SK-N-SH (cell line): ENCODE measurements around the gene ZC3H8. TPM values are rescaled to one million over a fixed set of nuclear protein-coding genes. Genes with fewer than 3 reads are reported as not detected.
A peak's percentile ranks its signal among the peaks of the same experiment; 100 is the strongest.

ENCODE experiments used
- CTCF ChIA-PET: fragments of 300-600, 350-600 bp; formaldehyde crosslinking; extraction: SDS; loops from one replicate; lab custom pipeline; 2021; lab: Yijun Ruan, JAX
- POLR2A ChIA-PET: fragments of 350-600 bp; sonication (Branson Sonifier 250); formaldehyde crosslinking; extraction: SDS; loops from one replicate; lab custom pipeline; 2020; ENCODE audit warnings: antibody characterized with exemption, inconsistent platforms; lab: Yijun Ruan, JAX
- DNase-seq: peaks from one replicate; pipeline ENCODE4 v3.0.0; 2012
- H2AFZ ChIP-seq: fragments of 200-600 bp; sonication (generic); 2 replicates; pipeline ENCODE4 v1.8.1; 2016; ENCODE audit warnings: antibody characterized with exemption, mild to moderate bottlenecking, low read depth
- H3F3A ChIP-seq: fragments of 200-600 bp; sonication (generic); replicated peaks from 2 replicates; pipeline ENCODE3; 2016; ENCODE audit warnings: antibody characterized with exemption, mild to moderate bottlenecking; ENCODE audit not compliant: insufficient read depth
- H3K27ac ChIP-seq, 2 experiments: fragments of 200-500 bp in 1 of 2; fragments of 200-600 bp in 1 of 2; sonication (Bioruptor generic) in 1 of 2; sonication (generic), shearing (Covaris generic) in 1 of 2; 2 replicates each; pipeline versions ENCODE4 v1.5.1 to v1.6.1; 2014 to 2016; ENCODE audit warnings: low read depth in 2 of 2, inconsistent platforms in 1 of 2, low read length in 1 of 2, mild to moderate bottlenecking in 1 of 2, mixed read lengths in 1 of 2
- H3K27me3 ChIP-seq: fragments of 200-600 bp; sonication (generic), shearing (Covaris generic); 2 replicates; pipeline ENCODE4 v1.6.1; 2016; ENCODE audit warnings: mixed run types; ENCODE audit not compliant: insufficient read depth
- H3K36me3 ChIP-seq, 2 experiments: fragments of 200-500 bp in 1 of 2; fragments of 200-600 bp in 1 of 2; sonication (Bioruptor generic) in 1 of 2; sonication (generic) in 1 of 2; replicated peaks in 1 of 2; 2 replicates each; pipeline versions ENCODE3 to v1.5.1; 2014 to 2016; ENCODE audit warnings: low read length in 1 of 2, mild to moderate bottlenecking in 1 of 2; ENCODE audit not compliant: insufficient read depth in 2 of 2, control insufficient read depth in 1 of 2
- H3K4me1 ChIP-seq, 2 experiments: fragments of 200-500 bp in 1 of 2; fragments of 200-600 bp in 1 of 2; sonication (Bioruptor generic) in 1 of 2; sonication (generic), shearing (Covaris generic) in 1 of 2; 2 replicates each; pipeline versions ENCODE4 v1.5.1 to v1.6.1; 2014 to 2016; ENCODE audit warnings: low read depth in 1 of 2, low read length in 1 of 2, mixed run types in 1 of 2; ENCODE audit not compliant: insufficient read depth in 2 of 2, control insufficient read depth in 1 of 2
- H3K4me2 ChIP-seq: fragments of 200-600 bp; sonication (generic), shearing (Covaris generic); 2 replicates; pipeline ENCODE4 v1.6.1; 2017; ENCODE audit warnings: mixed run types
- H3K4me3 ChIP-seq, 2 experiments: fragments of 200-500 bp in 1 of 2; fragments of 200-600 bp in 1 of 2; sonication (Bioruptor generic) in 1 of 2; sonication (generic), shearing (Covaris generic) in 1 of 2; 2 replicates each; pipeline versions ENCODE4 v1.5.1 to v1.8.1; 2014 to 2016; ENCODE audit warnings: low read depth in 2 of 2, inconsistent platforms in 1 of 2, low read length in 1 of 2, mild to moderate bottlenecking in 1 of 2, mixed read lengths in 1 of 2, moderate library complexity in 1 of 2
- H3K79me2 ChIP-seq: fragments of 200-600 bp; sonication (generic); 2 replicates; pipeline ENCODE4 v1.8.1; 2017; ENCODE audit warnings: mild to moderate bottlenecking; ENCODE audit not compliant: insufficient read depth
- H3K9ac ChIP-seq: fragments of 200-600 bp; sonication (generic); 2 replicates; pipeline ENCODE4 v1.6.1; 2017; ENCODE audit warnings: mixed run types
- H3K9me2 ChIP-seq: fragments of 200-600 bp; sonication (generic); 2 replicates; pipeline ENCODE4 v1.6.1; 2017; ENCODE audit warnings: mixed run types
- H3K9me3 ChIP-seq: fragments of 200-600 bp; sonication (generic); 2 replicates; pipeline ENCODE4 v1.6.1; 2017; ENCODE audit warnings: mixed run types, mild to moderate bottlenecking, moderate library complexity
- H4K20me1 ChIP-seq: fragments of 200-600 bp; sonication (generic); 2 replicates; pipeline ENCODE4 v1.6.1; 2017; ENCODE audit warnings: mild to moderate bottlenecking, mixed run types; ENCODE audit not compliant: insufficient read depth
- CHD2 ChIP-seq: fragments of 150-350 bp; IDR thresholded peaks from 2 replicates; pipeline ENCODE4 v1.6.1; 2018; ENCODE audit warnings: low read length; ENCODE audit not compliant: partially characterized antibody
- ELF1 ChIP-seq: IDR thresholded peaks from 2 replicates; pipeline ENCODE4 v1.4.0; 2012
- EP300 ChIP-seq, 2 experiments: IDR thresholded peaks; 2 replicates each; pipeline versions ENCODE4 v1.4.0 to v1.6.1; 2012; ENCODE audit warnings: borderline replicate concordance in 1 of 2, low read depth in 1 of 2, low read length in 1 of 2
- FOSL2 ChIP-seq: IDR thresholded peaks from 2 replicates; pipeline ENCODE4 v1.4.0; 2012; ENCODE audit warnings: low read depth, mild to moderate bottlenecking, moderate library complexity, borderline replicate concordance
- FOXJ3 ChIP-seq: sonication (generic); formaldehyde crosslinking; IDR thresholded peaks from 2 replicates; pipeline ENCODE4 v1.5.1; 2020; ENCODE audit warnings: mild to moderate bottlenecking, missing genetic modification reagents
- GATA2 ChIP-seq: sonication (generic); formaldehyde crosslinking; IDR thresholded peaks from 2 replicates; pipeline ENCODE4 v1.5.0; 2020; ENCODE audit warnings: mild to moderate bottlenecking, missing genetic modification reagents
- JUND ChIP-seq: IDR thresholded peaks from 2 replicates; pipeline ENCODE4 v1.4.0; 2012
- MXI1 ChIP-seq: IDR thresholded peaks from 2 replicates; pipeline ENCODE4 v1.6.1; 2012; ENCODE audit warnings: mild to moderate bottlenecking, low read depth, low read length, improper control_type of control experiment
- NFIC ChIP-seq: IDR thresholded peaks from 2 replicates; pipeline ENCODE4 v1.4.0; 2012; ENCODE audit warnings: borderline replicate concordance
- NRF1 ChIP-seq: IDR thresholded peaks from 2 replicates; pipeline ENCODE4 v1.6.1; 2012; ENCODE audit warnings: low read depth, mild to moderate bottlenecking, low read length
- POLR2AphosphoS5 ChIP-seq: IDR thresholded peaks from 2 replicates; pipeline ENCODE4 v1.6.1; 2012; ENCODE audit warnings: low read depth, low read length
- RCOR1 ChIP-seq: fragments of 150-350 bp; IDR thresholded peaks from 2 replicates; pipeline ENCODE4 v1.6.1; 2017; ENCODE audit warnings: antibody characterized with exemption, low read length
- RXRA ChIP-seq: IDR thresholded peaks from 2 replicates; pipeline ENCODE4 v1.4.0; 2012; ENCODE audit warnings: low read depth, mild to moderate bottlenecking, borderline replicate concordance
- SIN3A ChIP-seq: IDR thresholded peaks from 2 replicates; pipeline ENCODE4 v1.6.1; 2012; ENCODE audit warnings: low read depth, mild to moderate bottlenecking, low read length, moderate library complexity, borderline replicate concordance
- SMC3 ChIP-seq: IDR thresholded peaks from 2 replicates; pipeline ENCODE4 v1.6.1; 2012; ENCODE audit warnings: low read depth, low read length, improper control_type of control experiment
- TAF1 ChIP-seq: IDR thresholded peaks from 2 replicates; pipeline ENCODE4 v1.6.1; 2012; ENCODE audit warnings: low read depth, mild to moderate bottlenecking, low read length, moderate library complexity, borderline replicate concordance
- TCF12 ChIP-seq: IDR thresholded peaks from 2 replicates; pipeline ENCODE4 v1.4.0; 2012
- YY1 ChIP-seq: IDR thresholded peaks from 2 replicates; pipeline ENCODE4 v1.4.0; 2012; ENCODE audit warnings: low read depth, mild to moderate bottlenecking
- WGBS: methylation state at CpG from one replicate; pipeline ENCODE4 v1.1.6; 2017; ENCODE audit warnings: low lambda C conversion rate; 5-methylcytosine and 5-hydroxymethylcytosine counted together
- polyA plus RNA-seq, 3 experiments: library from polyadenylated mRNA; depleted of rRNA; stranded (reverse); fragments of >200 nt; gene quantifications; 2 replicates each; pipeline ENCODE4 v1.2.3, GENCODE V29; 2012
- TF ChIP-seq, protein P1 (sequence below): fragments of 150-350 bp; IDR thresholded peaks from 2 replicates; pipeline ENCODE4 v1.6.1; 2017; ENCODE audit warnings: antibody characterized with exemption, low read length, low read depth, borderline replicate concordance
- TF ChIP-seq, protein P2 (sequence below): fragments of 200-600 bp; sonication (generic); IDR thresholded peaks from 2 replicates; pipeline ENCODE4 v1.6.1; 2017; ENCODE audit warnings: antibody characterized with exemption, mild to moderate bottlenecking, moderate library complexity
- TF ChIP-seq, protein P3 (sequence below): fragments of 150-350 bp; IDR thresholded peaks from 2 replicates; pipeline ENCODE4 v1.6.1; 2016; ENCODE audit warnings: mild to moderate bottlenecking, low read depth, low read length
- TF ChIP-seq, protein P4 (sequence below): IDR thresholded peaks from 2 replicates; pipeline ENCODE4; 2012
- TF ChIP-seq, protein P5 (sequence below): IDR thresholded peaks from 2 replicates; pipeline ENCODE4 v1.4.0; 2012; ENCODE audit warnings: low read depth, borderline replicate concordance

Gene ZC3H8
- 3.0 and 3.3 TPM in 2 replicates for polyA plus RNA-seq (2012; rRNA removed)
- polyA plus RNA-seq (2012; cell fraction: cytosol; rRNA removed) = 5.0 and 6.4 TPM in 2 replicates
- 5.4 and 9.8 TPM in 2 replicates for polyA plus RNA-seq (2012; cell fraction: nucleus; rRNA removed)

DNA sequence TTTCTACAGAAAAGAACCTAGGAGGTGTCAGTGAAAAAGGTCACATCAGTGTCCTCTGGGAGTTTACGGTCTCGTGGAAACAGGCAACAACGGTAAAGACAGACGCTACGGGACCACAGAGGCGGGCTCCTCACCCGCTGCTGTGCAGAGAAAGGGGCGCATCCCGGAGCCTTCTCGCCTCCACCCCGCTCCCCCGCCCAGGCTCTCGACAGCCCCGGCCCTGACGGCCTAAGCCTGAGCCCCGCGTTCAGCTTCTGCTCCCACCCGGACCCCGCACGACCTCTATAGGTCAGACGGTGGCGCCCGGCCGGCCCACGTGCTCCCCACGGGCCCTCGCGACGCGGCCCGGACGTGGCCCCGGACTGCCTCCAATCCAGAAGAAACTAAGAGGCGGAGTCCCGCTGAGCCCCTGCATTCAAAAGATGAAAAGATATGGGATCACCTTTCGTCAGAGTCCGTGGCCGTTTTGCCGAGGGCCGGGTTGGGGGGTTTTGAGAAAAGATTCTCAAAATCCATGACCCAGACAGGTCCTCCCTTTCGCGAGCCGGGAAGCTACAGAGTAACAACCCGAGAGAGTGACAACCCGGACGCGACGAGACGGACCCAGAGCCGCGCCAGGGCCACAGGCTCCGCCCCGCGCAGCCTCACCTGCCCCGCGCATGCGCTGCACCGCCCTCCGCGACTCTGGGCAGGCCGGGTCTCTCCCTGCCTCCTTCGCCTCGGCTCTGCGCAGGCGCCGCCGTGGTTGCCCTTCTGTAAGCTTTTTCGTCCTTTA is at the start of gene ZC3H8:
TSS of gene ZC3H8 (minus strand) at position 577 of the 775 bp plus-strand sequence. CDS start at position 516, 61 bp downstream.
- Histone ChIP-seq H2AFZ (peak within 1 kb of the TSS; percentile 100), H3K4me2 (peak within 1 kb of the TSS; percentile 94), H3F3A (peaks cover 4% of the 10 kb centered on the region), H4K20me1 (no peaks in the 10 kb centered on the region), H3K9me2 (no peaks in the 10 kb centered on the region), H3K36me3 (peaks cover 0 to 2% of the 10 kb centered on the region in 2 experiments), H3K4me1 (peaks cover 9% of the 10 kb centered on the region in 2 experiments; a peak in 3 of 4 replicates), H3K79me2 (peaks cover 26% of the 10 kb centered on the region; the same call in 1 of the 2 replicates), H3K9me3 (no peaks in the 10 kb centered on the region), H3K4me3 (peak within 1 kb of the TSS; percentile 78 to 92), H3K27ac (peak within 1 kb of the TSS; percentile 75 to 94), H3K27me3 (no peaks in the 10 kb centered on the region), H3K9ac (peak within 1 kb of the TSS; percentile 78)
- POLR2A ChIA-PET = interaction anchor here (0.7 to 1.2 kb wide), 3 partner anchors 22 to 329 kb away, joined by 3 to 5 read pairs (median 3); no protein-coding TSS in a partner anchor
- 2% methylated on average over 40 of the region's 68 CpGs for WGBS
- CTCF ChIA-PET = interaction anchor here (1.1 to 2.0 kb wide), 5 partner anchors 16 to 367 kb away, joined by 3 to 5 read pairs (median 5); no protein-coding TSS in a partner anchor
- DNase-seq = peak; percentile 99
- 0 out of 2 replicates have a peak, but pooled peaks have one; percentile 9 for TF ChIP-seq RCOR1
- TF ChIP-seq SMC3 = no peak
- no peak for TF ChIP-seq EP300 (IDR thresholded peaks at IDR 0.05; ENCODE audit: borderline replicate concordance in 1 of 2, low read depth in 1 of 2, low read length in 1 of 2)
- TF ChIP-seq TCF12 = no peak
- TF ChIP-seq, protein P1, sequence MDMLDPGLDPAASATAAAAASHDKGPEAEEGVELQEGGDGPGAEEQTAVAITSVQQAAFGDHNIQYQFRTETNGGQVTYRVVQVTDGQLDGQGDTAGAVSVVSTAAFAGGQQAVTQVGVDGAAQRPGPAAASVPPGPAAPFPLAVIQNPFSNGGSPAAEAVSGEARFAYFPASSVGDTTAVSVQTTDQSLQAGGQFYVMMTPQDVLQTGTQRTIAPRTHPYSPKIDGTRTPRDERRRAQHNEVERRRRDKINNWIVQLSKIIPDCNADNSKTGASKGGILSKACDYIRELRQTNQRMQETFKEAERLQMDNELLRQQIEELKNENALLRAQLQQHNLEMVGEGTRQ = no peak
- no peak for TF ChIP-seq FOSL2
- TF ChIP-seq MXI1 = peak; percentile 94
- TF ChIP-seq, protein P2, sequence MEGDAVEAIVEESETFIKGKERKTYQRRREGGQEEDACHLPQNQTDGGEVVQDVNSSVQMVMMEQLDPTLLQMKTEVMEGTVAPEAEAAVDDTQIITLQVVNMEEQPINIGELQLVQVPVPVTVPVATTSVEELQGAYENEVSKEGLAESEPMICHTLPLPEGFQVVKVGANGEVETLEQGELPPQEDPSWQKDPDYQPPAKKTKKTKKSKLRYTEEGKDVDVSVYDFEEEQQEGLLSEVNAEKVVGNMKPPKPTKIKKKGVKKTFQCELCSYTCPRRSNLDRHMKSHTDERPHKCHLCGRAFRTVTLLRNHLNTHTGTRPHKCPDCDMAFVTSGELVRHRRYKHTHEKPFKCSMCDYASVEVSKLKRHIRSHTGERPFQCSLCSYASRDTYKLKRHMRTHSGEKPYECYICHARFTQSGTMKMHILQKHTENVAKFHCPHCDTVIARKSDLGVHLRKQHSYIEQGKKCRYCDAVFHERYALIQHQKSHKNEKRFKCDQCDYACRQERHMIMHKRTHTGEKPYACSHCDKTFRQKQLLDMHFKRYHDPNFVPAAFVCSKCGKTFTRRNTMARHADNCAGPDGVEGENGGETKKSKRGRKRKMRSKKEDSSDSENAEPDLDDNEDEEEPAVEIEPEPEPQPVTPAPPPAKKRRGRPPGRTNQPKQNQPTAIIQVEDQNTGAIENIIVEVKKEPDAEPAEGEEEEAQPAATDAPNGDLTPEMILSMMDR = no peak; the same call in none of the 2 replicates
- TF ChIP-seq, protein P3, sequence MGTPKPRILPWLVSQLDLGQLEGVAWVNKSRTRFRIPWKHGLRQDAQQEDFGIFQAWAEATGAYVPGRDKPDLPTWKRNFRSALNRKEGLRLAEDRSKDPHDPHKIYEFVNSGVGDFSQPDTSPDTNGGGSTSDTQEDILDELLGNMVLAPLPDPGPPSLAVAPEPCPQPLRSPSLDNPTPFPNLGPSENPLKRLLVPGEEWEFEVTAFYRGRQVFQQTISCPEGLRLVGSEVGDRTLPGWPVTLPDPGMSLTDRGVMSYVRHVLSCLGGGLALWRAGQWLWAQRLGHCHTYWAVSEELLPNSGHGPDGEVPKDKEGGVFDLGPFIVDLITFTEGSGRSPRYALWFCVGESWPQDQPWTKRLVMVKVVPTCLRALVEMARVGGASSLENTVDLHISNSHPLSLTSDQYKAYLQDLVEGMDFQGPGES = no peak
- TF ChIP-seq POLR2AphosphoS5 = peak; percentile 88
- peak; percentile 59; the same call in 1 of the 2 replicates for TF ChIP-seq SIN3A
- TF ChIP-seq FOXJ3 (CRISPR knock-in tag) = no peak
- TF ChIP-seq RXRA = no peak
- TF ChIP-seq, protein P4, sequence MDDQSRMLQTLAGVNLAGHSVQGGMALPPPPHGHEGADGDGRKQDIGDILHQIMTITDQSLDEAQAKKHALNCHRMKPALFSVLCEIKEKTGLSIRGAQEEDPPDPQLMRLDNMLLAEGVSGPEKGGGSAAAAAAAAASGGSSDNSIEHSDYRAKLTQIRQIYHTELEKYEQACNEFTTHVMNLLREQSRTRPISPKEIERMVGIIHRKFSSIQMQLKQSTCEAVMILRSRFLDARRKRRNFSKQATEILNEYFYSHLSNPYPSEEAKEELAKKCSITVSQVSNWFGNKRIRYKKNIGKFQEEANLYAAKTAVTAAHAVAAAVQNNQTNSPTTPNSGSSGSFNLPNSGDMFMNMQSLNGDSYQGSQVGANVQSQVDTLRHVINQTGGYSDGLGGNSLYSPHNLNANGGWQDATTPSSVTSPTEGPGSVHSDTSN = 0 out of 2 replicates have a peak, but pooled peaks have one; percentile 6
- peak; percentile 99 for TF ChIP-seq NRF1
- no peak for TF ChIP-seq YY1
- peak; percentile 59; the same call in 1 of the 2 replicates for TF ChIP-seq GATA2
- no peak for TF ChIP-seq JUND
- TF ChIP-seq CHD2 = no peak
- TF ChIP-seq, protein P5, sequence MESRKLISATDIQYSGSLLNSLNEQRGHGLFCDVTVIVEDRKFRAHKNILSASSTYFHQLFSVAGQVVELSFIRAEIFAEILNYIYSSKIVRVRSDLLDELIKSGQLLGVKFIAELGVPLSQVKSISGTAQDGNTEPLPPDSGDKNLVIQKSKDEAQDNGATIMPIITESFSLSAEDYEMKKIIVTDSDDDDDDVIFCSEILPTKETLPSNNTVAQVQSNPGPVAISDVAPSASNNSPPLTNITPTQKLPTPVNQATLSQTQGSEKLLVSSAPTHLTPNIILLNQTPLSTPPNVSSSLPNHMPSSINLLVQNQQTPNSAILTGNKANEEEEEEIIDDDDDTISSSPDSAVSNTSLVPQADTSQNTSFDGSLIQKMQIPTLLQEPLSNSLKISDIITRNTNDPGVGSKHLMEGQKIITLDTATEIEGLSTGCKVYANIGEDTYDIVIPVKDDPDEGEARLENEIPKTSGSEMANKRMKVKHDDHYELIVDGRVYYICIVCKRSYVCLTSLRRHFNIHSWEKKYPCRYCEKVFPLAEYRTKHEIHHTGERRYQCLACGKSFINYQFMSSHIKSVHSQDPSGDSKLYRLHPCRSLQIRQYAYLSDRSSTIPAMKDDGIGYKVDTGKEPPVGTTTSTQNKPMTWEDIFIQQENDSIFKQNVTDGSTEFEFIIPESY = no peak
- TF ChIP-seq TAF1 = peak; percentile 18; the same call in 1 of the 2 replicates
- no peak for TF ChIP-seq ELF1
- no peak for TF ChIP-seq NFIC
